HEK293T (cell line): Measurements from ENCODE around the gene SUMO2.

Experiments used
- BHLHE40 ChIP-seq: fragments of 450-650 bp; IDR thresholded peaks from 2 replicates; pipeline ENCODE4 v1.6.1; 2016; ENCODE audit warnings: mild to moderate bottlenecking, moderate library complexity, borderline replicate concordance
- ELF4 ChIP-seq: fragments of 450-650 bp; IDR thresholded peaks from 2 replicates; pipeline ENCODE4 v1.6.1; 2017; ENCODE audit warnings: antibody characterized with exemption
- FOXM1 ChIP-seq: fragments of 450-650 bp; IDR thresholded peaks from 2 replicates; pipeline ENCODE4 v1.6.1; 2017; ENCODE audit warnings: mild to moderate bottlenecking, borderline replicate concordance
- HDGF ChIP-seq: fragments of 450-650 bp; IDR thresholded peaks from 2 replicates; pipeline ENCODE4 v1.6.1; 2017; ENCODE audit warnings: antibody characterized with exemption, borderline replicate concordance
- NFRKB ChIP-seq: fragments of 450-650 bp; IDR thresholded peaks from 2 replicates; pipeline ENCODE4 v1.6.1; 2016; ENCODE audit warnings: mild to moderate bottlenecking, moderate library complexity
- PKNOX1 ChIP-seq: fragments of 450-650 bp; IDR thresholded peaks from 2 replicates; pipeline ENCODE4 v1.6.1; 2016
- SP1 ChIP-seq: fragments of 450-650 bp; IDR thresholded peaks from 2 replicates; pipeline ENCODE4 v1.6.1; 2017
- TARDBP ChIP-seq: fragments of 450-650 bp; IDR thresholded peaks from 2 replicates; pipeline ENCODE4 v1.6.1; 2016
- ZNF384 ChIP-seq: fragments of 450-650 bp; IDR thresholded peaks from 2 replicates; pipeline ENCODE4 v1.6.1; 2016

GRCh38 chr17:75207760-75208159 is 25.0 kb upstream of the SUMO2 start:
- TF ChIP-seq SP1 (no peak), TARDBP (no peak), PKNOX1 (no peak), FOXM1 (no peak), ELF4 (no peak), HDGF (no peak), ZNF384 (no peak), NFRKB (no peak), BHLHE40 (no peak)
